GM12865 (cell line): ENCODE data around the gene BTD.
A peak's percentile ranks its signal among the peaks of the same experiment; 100 is the strongest.

Experiments used
- DNase-seq: peaks from one replicate; pipeline ENCODE4 v3.0.0; 2010; ENCODE audit warnings: low read depth
- H3K4me3 ChIP-seq: 2 replicates; pipeline ENCODE4 v1.5.1; 2011; ENCODE audit warnings: mild to moderate bottlenecking, low read depth, low read length, control low read depth
- CTCF ChIP-seq: IDR thresholded peaks from 2 replicates; pipeline ENCODE4 v1.5.1; 2011; ENCODE audit warnings: low read length, control low read depth, low read depth, inconsistent platforms; ENCODE audit not compliant: insufficient read depth; ENCODE audit errors: missing control alignments

The BTD gene

GRCh38 chr3:15685927-15686326 is 84.4 kb downstream of the BTD start:
- no peak for TF ChIP-seq CTCF
- no peak for DNase-seq

GRCh38 chr3:15690230-15690629 is 88.7 kb downstream of the BTD start:
- no peak for DNase-seq

More at GRCh38 chr3:15685927-15686326, 84.4 kb downstream of the BTD start:
- H3K4me3 ChIP-seq = no peak overlapping the region

GRCh38 chr3:15690748-15691147 is 89.2 kb downstream of the BTD start:
- TF ChIP-seq CTCF = no peak
- H3K4me3 ChIP-seq = no peak overlapping the region
- DNase-seq = no peak

More at GRCh38 chr3:15690230-15690629, 88.7 kb downstream of the BTD start:
- H3K4me3 ChIP-seq = no peak overlapping the region
- no peak for TF ChIP-seq CTCF

- no peak for TF ChIP-seq CTCF
- DNase-seq = peak; percentile 4
- no peak overlapping the region for H3K4me3 ChIP-seq
Observed at GRCh38 chr3:15693355-15693754, 91.8 kb downstream of the BTD start.

- no peak for DNase-seq
- TF ChIP-seq CTCF = no peak
- no peak overlapping the region for H3K4me3 ChIP-seq
Observed at GRCh38 chr3:15694628-15695027, 93.1 kb downstream of the BTD start.
